Epithelial cell of esophagus (primary cell): Measurements from ENCODE around the gene STPG3.

Experiments
- DNase-seq: peaks from one replicate; pipeline ENCODE4 v3.0.0; 2010; ENCODE audit warnings: low read depth
- H3K4me3 ChIP-seq: 2 replicates; pipeline ENCODE4 v1.5.1; 2011; ENCODE audit warnings: mild to moderate bottlenecking, low read length, control low read depth
- CTCF ChIP-seq: IDR thresholded peaks from 2 replicates; pipeline ENCODE4 v1.5.1; 2011; ENCODE audit warnings: low read depth, mild to moderate bottlenecking, low read length, control low read depth, inconsistent platforms; ENCODE audit not compliant: insufficient read depth; ENCODE audit errors: missing control alignments

The STPG3 gene

GRCh38 chr9:137227054-137227852 lies 23.8 kb upstream of the STPG3 start, which contains the start of gene RNF224:
Gene RNF224, plus strand, starts transcription at chr9:137227502. Its CDS starts 834 bp downstream, at chr9:137228336.
- TF ChIP-seq CTCF: peak; percentile 90
- peak within 1 kb of the TSS; percentile 46 for H3K4me3 ChIP-seq
- DNase-seq: peak; percentile 83

- DNase-seq: no peak
- no peak overlapping the region for H3K4me3 ChIP-seq
- no peak for TF ChIP-seq CTCF
These were observed 23.1 kb upstream of the STPG3 start for GRCh38 chr9:137227853-137228505.

GRCh38 chr9:137228506-137228967 lies 22.5 kb upstream of the STPG3 start:
- DNase-seq: no peak
- no peak for TF ChIP-seq CTCF
- no peak overlapping the region for H3K4me3 ChIP-seq

- no peak overlapping the region for H3K4me3 ChIP-seq
- DNase-seq: no peak
- TF ChIP-seq CTCF: no peak
These were observed 21.9 kb upstream of the STPG3 start for GRCh38 chr9:137228968-137229896.

- no peak for TF ChIP-seq CTCF
- no peak overlapping the region for H3K4me3 ChIP-seq
- DNase-seq: no peak
These were observed 21.0 kb upstream of the STPG3 start for GRCh38 chr9:137229903-137230704.
